HFFc6 (cell line): ENCODE results near the gene CDH5. TPM values are rescaled to one million over a fixed set of nuclear protein-coding genes. Genes with fewer than 3 reads are reported as not detected.

ENCODE experiments used
- DNase-seq: peaks from one replicate; pipeline ENCODE4 v3.0.0-alpha.2; 2018
- H3K27ac Mint-ChIP-seq: 2 replicates; pipeline ENCODE4 v1.8.0; 2020; ENCODE audit warnings: mild to moderate bottlenecking, mixed read lengths
- H3K27me3 Mint-ChIP-seq: 2 replicates; pipeline ENCODE4 v1.8.0; 2021; ENCODE audit warnings: mild to moderate bottlenecking, moderate library complexity, mixed read lengths; ENCODE audit not compliant: insufficient read depth
- H3K36me3 Mint-ChIP-seq: 2 replicates; pipeline ENCODE4 v1.8.0; 2021; ENCODE audit warnings: low read depth, mixed read lengths
- H3K4me1 Mint-ChIP-seq: 2 replicates; pipeline ENCODE4 v1.8.0; 2020; ENCODE audit warnings: low read depth, mixed read lengths
- H3K4me3 Mint-ChIP-seq: 2 replicates; pipeline ENCODE4 v1.8.0; 2020; ENCODE audit warnings: mild to moderate bottlenecking, moderate library complexity, mixed read lengths
- H3K9me3 Mint-ChIP-seq: 2 replicates; pipeline ENCODE4 v1.8.0; 2020; ENCODE audit warnings: mild to moderate bottlenecking, mixed read lengths
- CTCF ChIP-seq: fragments of 200-600 bp; sonication (generic); IDR thresholded peaks from 2 replicates; pipeline ENCODE4 v1.5.0; 2021; ENCODE audit warnings: antibody characterized with exemption, mild to moderate bottlenecking
- total RNA-seq, 6 experiments: library from RNA; stranded (reverse); fragmentation: NEBNext Ultra II Directional; extraction: Animal tissue kit (Norgen Biotek cat#: 25700); gene quantifications; 2 replicates in 1 of 6; 3 replicates in 5 of 6; pipeline ENCODE4 v1.2.3, GENCODE V29; 2021

CDH5 gene
- total RNA-seq, 6 experiments from 2014 or later, result not detected

DNA sequence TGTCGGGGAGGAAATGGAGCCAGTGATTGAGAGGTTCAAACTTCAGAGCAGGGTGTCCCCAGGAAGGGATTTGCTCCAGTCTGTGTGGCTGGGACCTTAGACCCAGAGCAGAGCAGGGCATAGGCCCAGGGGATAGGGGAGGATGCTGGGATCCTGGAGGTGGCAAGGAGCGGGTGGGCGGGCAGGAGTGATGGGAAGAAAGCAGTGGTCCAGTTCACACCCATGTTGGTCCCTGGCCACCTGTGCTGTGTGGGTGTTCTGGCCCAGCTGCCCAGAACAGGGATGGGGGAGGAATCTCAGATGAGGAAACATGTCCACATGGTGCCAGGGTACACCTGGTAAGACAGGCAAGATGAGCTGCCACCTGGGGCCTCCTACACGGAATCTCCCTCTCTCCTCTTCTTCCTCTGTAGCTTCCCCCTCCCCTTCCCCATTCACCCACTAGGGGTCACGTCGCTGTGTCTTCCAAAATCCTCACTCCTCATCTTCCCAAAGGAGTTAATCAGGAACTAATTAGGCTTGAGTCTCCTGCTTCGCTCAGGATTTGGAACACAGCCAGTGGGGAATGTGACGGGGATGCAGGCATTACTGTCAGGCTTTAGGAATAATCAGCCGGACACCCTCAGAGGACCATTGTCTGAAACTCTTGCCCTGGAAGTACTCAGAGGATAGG lies 62.9 kb downstream of the CDH5 start:
- Mint-ChIP-seq H3K9me3 (no peaks in the 10 kb centered on the region), H3K4me3 (no peak overlapping the region), H3K27ac (no peak overlapping the region), H3K27me3 (peaks cover 54% of the 10 kb centered on the region), H3K36me3 (no peaks in the 10 kb centered on the region), H3K4me1 (peaks cover 13% of the 10 kb centered on the region)
- DNase-seq, result no peak
- TF ChIP-seq CTCF, result peak; percentile 43

DNA sequence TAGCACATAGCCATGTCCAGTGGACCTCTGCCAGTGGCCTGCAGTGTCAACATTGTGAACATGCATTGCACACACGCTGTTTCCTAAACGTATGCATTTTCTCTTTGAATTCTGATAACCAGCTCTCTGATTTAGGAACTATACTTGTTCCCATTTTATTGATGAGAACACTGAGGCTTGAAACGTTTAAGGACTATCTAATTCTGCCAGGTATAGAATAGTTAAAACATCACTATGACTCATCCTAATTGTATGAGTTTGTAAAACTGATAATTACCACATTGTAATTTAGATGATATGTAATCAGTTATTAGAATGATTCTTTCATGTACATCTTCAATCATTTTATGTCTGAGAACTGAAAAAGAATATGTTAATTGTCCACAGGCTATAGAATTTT lies 63.7 kb downstream of the CDH5 start:
- Mint-ChIP-seq H3K9me3 (no peaks in the 10 kb centered on the region), H3K27ac (no peak overlapping the region), H3K4me3 (no peak overlapping the region), H3K36me3 (no peaks in the 10 kb centered on the region), H3K4me1 (peaks cover 13% of the 10 kb centered on the region), H3K27me3 (peaks cover 54% of the 10 kb centered on the region)
- DNase-seq, result no peak
- TF ChIP-seq CTCF, result no peak

DNA sequence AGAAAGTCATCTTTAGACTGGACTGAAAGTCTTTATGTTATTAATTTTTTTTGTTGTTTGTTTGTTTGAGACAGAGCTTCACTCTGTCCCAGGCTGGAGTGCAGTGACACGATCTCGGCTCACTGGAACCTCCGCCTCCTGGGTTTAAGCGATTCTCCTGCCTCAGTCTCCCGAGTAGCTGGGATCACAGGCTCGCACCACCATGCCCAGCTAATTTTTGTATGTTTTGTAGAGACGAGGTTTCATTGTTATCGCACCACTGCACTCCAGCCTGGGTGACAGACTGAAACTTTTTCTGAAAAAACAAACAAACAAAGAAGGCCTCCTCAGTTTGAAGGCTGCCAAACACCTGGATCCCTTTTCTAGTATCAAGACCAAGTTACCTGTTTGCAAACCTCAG lies 65.3 kb downstream of the CDH5 start:
- Mint-ChIP-seq H3K9me3 (no peaks in the 10 kb centered on the region), H3K4me3 (no peak overlapping the region), H3K4me1 (peaks cover 8% of the 10 kb centered on the region), H3K27me3 (peaks cover 44% of the 10 kb centered on the region), H3K27ac (no peak overlapping the region), H3K36me3 (no peaks in the 10 kb centered on the region)
- DNase-seq, result no peak
- TF ChIP-seq CTCF, result no peak

GRCh38 chr16:66432429-66432828 lies 65.9 kb downstream of the CDH5 start:
- no peak overlapping the region for H3K4me3 Mint-ChIP-seq
- H3K27me3 Mint-ChIP-seq, result peaks cover 46% of the 10 kb centered on the region
- no peaks in the 10 kb centered on the region for H3K36me3 Mint-ChIP-seq
- TF ChIP-seq CTCF, result no peak
- DNase-seq, result no peak
- H3K27ac Mint-ChIP-seq, result no peak overlapping the region
- no peaks in the 10 kb centered on the region for H3K9me3 Mint-ChIP-seq
- H3K4me1 Mint-ChIP-seq, result peaks cover 8% of the 10 kb centered on the region

DNA sequence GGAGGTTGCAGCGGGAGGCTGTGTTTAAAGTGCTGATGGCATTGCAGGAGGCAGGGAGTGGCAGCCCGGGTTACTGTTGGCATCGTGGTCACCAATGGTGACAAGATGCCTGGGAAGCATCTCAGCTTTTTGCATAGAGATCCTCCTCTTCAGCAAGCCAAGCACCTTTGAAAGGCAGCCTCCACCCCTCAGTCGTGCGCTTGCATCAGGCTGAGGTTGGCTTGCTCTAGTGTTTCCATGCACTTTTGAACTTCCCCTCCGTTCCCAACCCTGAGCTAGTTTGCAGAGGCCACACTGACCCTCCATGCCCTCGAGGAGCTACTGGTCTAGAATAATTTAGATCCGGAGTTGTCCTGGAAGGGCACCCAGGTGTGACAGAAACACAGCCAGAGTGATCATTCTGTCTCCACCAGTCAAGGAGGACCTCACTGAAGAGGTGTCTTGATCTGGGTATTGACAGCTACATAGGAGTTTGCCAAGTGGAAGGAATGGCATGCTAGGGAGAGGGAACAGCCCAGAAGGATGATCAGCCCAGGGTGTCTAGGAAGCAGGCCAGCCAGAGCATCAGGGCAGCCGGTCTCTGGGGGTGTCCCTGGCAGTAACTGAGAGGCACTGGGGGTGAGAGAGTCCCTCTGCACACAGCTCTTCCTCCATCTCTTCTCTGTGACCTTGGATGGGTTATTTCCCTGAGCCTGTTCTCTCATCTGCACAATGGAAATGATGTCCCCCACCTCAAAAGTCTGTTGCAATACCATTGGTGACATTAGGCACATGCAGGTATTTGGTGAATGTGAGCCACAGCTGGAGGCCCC lies 68.3 kb downstream of the CDH5 start:
- Mint-ChIP-seq H3K4me1 (peaks cover 8% of the 10 kb centered on the region), H3K27ac (no peak overlapping the region), H3K4me3 (no peak overlapping the region), H3K27me3 (peaks cover 42% of the 10 kb centered on the region), H3K9me3 (no peaks in the 10 kb centered on the region), H3K36me3 (no peaks in the 10 kb centered on the region)
- DNase-seq, result no peak
- no peak for TF ChIP-seq CTCF
